ENCODE results near the gene CAMSAP1.

Gene CAMSAP1

GRCh38 chr9:135818718-135819475, 88.4 kb downstream of the CAMSAP1 start:
- no peak for DNase-seq (ENCODE audit: low read depth, low spot score)
- TF ChIP-seq YY1 (IDR thresholded peaks at IDR 0.05; ENCODE audit: insufficient read depth, insufficient read length): no peak
- no peak for TF ChIP-seq SUZ12 (IDR thresholded peaks at IDR 0.05; ENCODE audit: extremely low read depth, insufficient read depth, insufficient read length)
- TF ChIP-seq ZNF274 (IDR thresholded peaks at IDR 0.05; ENCODE audit: low read depth, low read length): no peak
- Histone ChIP-seq H3K27me3 (ENCODE audit: insufficient read depth, insufficient read length) (no peaks in the 10 kb centered on the region), H3K4me1 (ENCODE audit: insufficient read depth, insufficient read length) (peaks cover 3% of the 10 kb centered on the region), H3K9me3 (ENCODE audit: insufficient read depth, low read length) (no peaks in the 10 kb centered on the region), H3K4me3 (ENCODE audit: insufficient read length, low read depth) (no peak overlapping the region), H3K36me3 (ENCODE audit: insufficient read depth, insufficient read length, low read length) (peaks cover 96% of the 10 kb centered on the region), H3K9ac (ENCODE audit: insufficient read length, low read depth) (no peak overlapping the region)

- Histone ChIP-seq H3K4me1 (ENCODE audit: insufficient read depth, insufficient read length) (peaks cover 3% of the 10 kb centered on the region), H3K9ac (ENCODE audit: insufficient read length, low read depth) (no peak overlapping the region), H3K4me3 (ENCODE audit: insufficient read length, low read depth) (no peak overlapping the region), H3K36me3 (ENCODE audit: insufficient read depth, insufficient read length, low read length) (peaks cover 96% of the 10 kb centered on the region), H3K27me3 (ENCODE audit: insufficient read depth, insufficient read length) (no peaks in the 10 kb centered on the region), H3K9me3 (ENCODE audit: insufficient read depth, low read length) (no peaks in the 10 kb centered on the region)
- TF ChIP-seq ZNF274 (IDR thresholded peaks at IDR 0.05; ENCODE audit: low read depth, low read length): no peak
- no peak for TF ChIP-seq SUZ12 (IDR thresholded peaks at IDR 0.05; ENCODE audit: extremely low read depth, insufficient read depth, insufficient read length)
- TF ChIP-seq YY1 (IDR thresholded peaks at IDR 0.05; ENCODE audit: insufficient read depth, insufficient read length): no peak
- no peak for DNase-seq (ENCODE audit: low read depth, low spot score)
Measured at GRCh38 chr9:135817951-135818717, 89.2 kb downstream of the CAMSAP1 start.

- DNase-seq (ENCODE audit: low read depth, low spot score): no peak
- no peaks in the 10 kb centered on the region for H3K9me3 ChIP-seq (ENCODE audit: insufficient read depth, low read length)
- no peak overlapping the region for H3K4me3 ChIP-seq (ENCODE audit: insufficient read length, low read depth)
- H3K4me1 ChIP-seq (ENCODE audit: insufficient read depth, insufficient read length): peaks cover 3% of the 10 kb centered on the region
- H3K27me3 ChIP-seq (ENCODE audit: insufficient read depth, insufficient read length): no peaks in the 10 kb centered on the region
- no peak overlapping the region for H3K9ac ChIP-seq (ENCODE audit: insufficient read length, low read depth)
- TF ChIP-seq YY1 (IDR thresholded peaks at IDR 0.05; ENCODE audit: insufficient read depth, insufficient read length): no peak
- no peak for TF ChIP-seq SUZ12 (IDR thresholded peaks at IDR 0.05; ENCODE audit: extremely low read depth, insufficient read depth, insufficient read length)
- no peak for TF ChIP-seq ZNF274 (IDR thresholded peaks at IDR 0.05; ENCODE audit: low read depth, low read length)
- peaks cover 96% of the 10 kb centered on the region for H3K36me3 ChIP-seq (ENCODE audit: insufficient read depth, insufficient read length, low read length)
Measured at GRCh38 chr9:135816651-135816970, 90.7 kb downstream of the CAMSAP1 start.

- Histone ChIP-seq H3K36me3 (ENCODE audit: insufficient read depth, insufficient read length, low read length) (peaks cover 96% of the 10 kb centered on the region), H3K4me1 (ENCODE audit: insufficient read depth, insufficient read length) (peaks cover 3% of the 10 kb centered on the region), H3K9me3 (ENCODE audit: insufficient read depth, low read length) (no peaks in the 10 kb centered on the region), H3K4me3 (ENCODE audit: insufficient read length, low read depth) (no peak overlapping the region), H3K27me3 (ENCODE audit: insufficient read depth, insufficient read length) (no peaks in the 10 kb centered on the region), H3K9ac (ENCODE audit: insufficient read length, low read depth) (no peak overlapping the region)
- no peak for DNase-seq (ENCODE audit: low read depth, low spot score)
- TF ChIP-seq SUZ12 (IDR thresholded peaks at IDR 0.05; ENCODE audit: extremely low read depth, insufficient read depth, insufficient read length) (no peak), YY1 (IDR thresholded peaks at IDR 0.05; ENCODE audit: insufficient read depth, insufficient read length) (no peak), ZNF274 (IDR thresholded peaks at IDR 0.05; ENCODE audit: low read depth, low read length) (no peak)
Measured at GRCh38 chr9:135815830-135816650, 91.3 kb downstream of the CAMSAP1 start.

GRCh38 chr9:135815413-135815812, 91.9 kb downstream of the CAMSAP1 start:
- H3K4me3 ChIP-seq (ENCODE audit: insufficient read length, low read depth): no peak overlapping the region
- no peak for DNase-seq (ENCODE audit: low read depth, low spot score)
- no peaks in the 10 kb centered on the region for H3K9me3 ChIP-seq (ENCODE audit: insufficient read depth, low read length)
- H3K4me1 ChIP-seq (ENCODE audit: insufficient read depth, insufficient read length): peaks cover 3% of the 10 kb centered on the region
- H3K27me3 ChIP-seq (ENCODE audit: insufficient read depth, insufficient read length): no peaks in the 10 kb centered on the region
- H3K36me3 ChIP-seq (ENCODE audit: insufficient read depth, insufficient read length, low read length): peaks cover 96% of the 10 kb centered on the region
- TF ChIP-seq SUZ12 (IDR thresholded peaks at IDR 0.05; ENCODE audit: extremely low read depth, insufficient read depth, insufficient read length) (no peak), YY1 (IDR thresholded peaks at IDR 0.05; ENCODE audit: insufficient read depth, insufficient read length) (no peak), ZNF274 (IDR thresholded peaks at IDR 0.05; ENCODE audit: low read depth, low read length) (no peak)
- H3K9ac ChIP-seq (ENCODE audit: insufficient read length, low read depth): no peak overlapping the region

GRCh38 chr9:135814421-135815095, 92.8 kb downstream of the CAMSAP1 start:
- Histone ChIP-seq H3K4me1 (ENCODE audit: insufficient read depth, insufficient read length) (peaks cover 3% of the 10 kb centered on the region), H3K9me3 (ENCODE audit: insufficient read depth, low read length) (no peaks in the 10 kb centered on the region), H3K27me3 (ENCODE audit: insufficient read depth, insufficient read length) (no peaks in the 10 kb centered on the region), H3K9ac (ENCODE audit: insufficient read length, low read depth) (no peak overlapping the region), H3K36me3 (ENCODE audit: insufficient read depth, insufficient read length, low read length) (peaks cover 96% of the 10 kb centered on the region), H3K4me3 (ENCODE audit: insufficient read length, low read depth) (no peak overlapping the region)
- TF ChIP-seq ZNF274 (IDR thresholded peaks at IDR 0.05; ENCODE audit: low read depth, low read length): no peak
- TF ChIP-seq YY1 (IDR thresholded peaks at IDR 0.05; ENCODE audit: insufficient read depth, insufficient read length): no peak
- DNase-seq (ENCODE audit: low read depth, low spot score): no peak
